NCI-H748 (cell line): ENCODE results near the gene CD320.
"Not testable (repeated sequence)": the region's sequence is repeated elsewhere in the genome, so short reads cannot be mapped to it uniquely, and the experiment has no call there.

Experiments
- DNase-seq: peaks from one replicate; lab custom pipeline; 2025; ENCODE audit not compliant: unreplicated experiment; lab: John Stamatoyannopoulos, UW

The CD320 gene

DNA sequence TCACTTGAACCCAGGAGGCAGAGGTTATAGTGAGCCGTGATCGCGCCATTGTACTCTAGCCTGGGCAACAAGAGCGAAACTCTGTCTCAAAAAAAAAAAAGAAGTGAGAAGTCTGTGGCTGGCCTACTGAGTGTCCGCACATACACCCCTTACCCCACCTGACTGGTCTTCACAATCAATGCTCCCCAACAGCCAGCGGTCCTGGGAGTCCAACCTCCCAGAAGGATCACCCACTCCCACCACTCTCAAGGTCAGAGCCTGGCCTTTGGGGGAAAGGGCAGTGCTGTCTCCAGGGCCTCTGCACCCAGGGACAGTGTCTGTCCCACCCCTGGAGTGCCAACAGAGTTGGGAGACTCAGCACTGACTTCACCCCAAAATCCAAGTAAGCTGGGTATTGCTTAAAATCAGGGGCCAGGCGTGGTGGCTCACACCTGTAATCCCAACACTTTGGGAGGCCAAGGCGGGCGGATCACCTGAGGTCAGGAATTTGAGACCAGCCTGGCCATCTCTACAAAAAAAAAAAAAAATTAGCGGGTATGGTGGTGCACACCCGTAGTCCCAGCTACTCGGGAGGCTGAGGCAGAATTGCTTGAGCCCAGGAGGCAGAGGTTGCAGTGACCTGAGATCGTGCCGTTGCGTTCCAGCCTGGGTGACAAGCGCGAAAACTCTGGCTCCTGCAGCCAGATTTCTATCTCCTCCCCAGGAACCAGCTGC lies 2.3 kb upstream of the CD320 start:
- DNase-seq, result no peak

DNA sequence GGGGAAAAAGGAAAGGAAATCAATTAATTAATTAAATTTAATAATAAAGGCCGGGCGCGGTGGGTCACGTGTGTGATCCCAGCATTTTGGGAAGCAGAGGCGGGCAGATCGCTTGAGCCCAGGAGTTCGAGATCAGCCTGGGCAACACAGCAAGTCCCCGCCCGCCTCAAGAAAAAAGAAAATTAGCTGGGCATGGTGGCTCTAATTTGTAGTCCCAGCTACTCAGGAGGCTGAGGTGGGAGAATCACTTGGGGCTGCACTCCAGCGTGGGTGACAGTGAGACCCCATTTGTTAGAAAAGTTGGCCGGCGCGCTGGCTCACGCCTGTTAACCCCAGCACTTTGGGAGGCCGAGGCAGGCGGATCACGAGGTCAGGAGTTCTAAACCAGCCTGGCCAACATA lies 733 bp upstream of the CD320 start:
- DNase-seq, result no peak

DNA sequence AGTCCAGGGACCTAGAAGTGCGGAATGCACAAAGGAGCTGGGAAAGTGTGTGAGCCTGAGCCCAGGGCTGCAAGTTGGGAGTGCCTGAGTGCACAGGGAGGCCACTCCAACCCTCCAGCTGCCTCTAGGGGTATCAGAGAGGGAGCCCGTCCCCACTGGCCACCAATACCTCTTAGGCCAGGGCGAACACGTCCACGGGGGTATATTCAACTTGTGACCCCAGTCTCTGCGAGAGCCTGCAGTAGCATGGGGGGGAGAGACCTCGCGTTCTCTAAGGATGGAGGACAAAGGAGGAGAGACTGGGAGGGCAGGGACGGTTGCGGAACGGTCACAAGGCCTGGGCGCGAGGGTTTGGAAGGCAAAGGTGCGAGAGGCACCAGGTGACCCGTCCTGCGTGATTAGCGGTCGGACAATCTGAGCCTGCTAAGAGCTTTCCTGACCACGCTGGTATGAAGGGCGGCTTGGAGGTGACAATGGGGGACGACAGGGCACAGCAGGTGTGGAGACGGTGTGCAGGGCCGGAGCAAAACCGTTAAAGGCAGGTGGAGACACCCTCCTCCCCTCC lies 676 bp downstream of the CD320 start:
- DNase-seq, result peak; percentile 47

DNA sequence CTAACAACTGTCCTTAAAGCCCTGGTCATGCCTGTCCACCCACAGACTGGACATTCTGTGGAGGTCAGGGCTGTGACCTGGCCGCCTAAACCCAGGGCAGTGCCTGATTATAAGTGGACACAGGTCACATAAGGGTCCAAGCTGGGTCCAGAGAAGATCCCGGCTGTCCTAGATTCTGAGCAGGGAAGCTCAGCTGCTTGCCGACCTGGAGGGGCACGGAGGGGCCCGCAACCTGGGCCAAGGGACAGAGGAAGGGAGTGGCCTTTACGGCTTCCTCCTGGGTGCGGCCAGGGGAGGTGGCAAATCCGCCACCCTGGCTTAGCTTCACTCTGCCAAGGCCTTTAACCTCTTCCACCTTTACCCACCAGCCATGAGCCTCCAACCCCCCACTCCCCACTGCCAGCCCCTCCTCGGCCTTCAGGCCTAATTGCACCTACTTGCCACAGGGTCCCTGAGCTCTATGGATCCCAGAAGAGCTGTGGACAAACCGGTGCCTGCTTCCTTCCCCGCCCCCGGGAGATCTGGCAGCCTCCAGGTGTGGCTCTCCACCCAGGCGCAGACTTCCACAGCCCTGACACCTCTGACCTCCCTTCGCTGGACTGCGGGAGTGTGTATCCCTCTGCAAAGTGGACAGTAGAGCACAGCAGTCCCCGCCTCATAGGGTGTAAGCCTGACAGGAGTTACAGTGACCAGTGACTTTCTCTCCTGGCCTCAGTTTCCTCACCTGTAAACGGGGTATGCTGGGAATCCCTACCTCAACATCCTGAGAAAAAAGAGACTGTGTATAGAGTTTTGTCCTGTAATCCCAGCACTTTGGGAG lies 1.7 kb downstream of the CD320 start:
- DNase-seq, result no peak

DNA sequence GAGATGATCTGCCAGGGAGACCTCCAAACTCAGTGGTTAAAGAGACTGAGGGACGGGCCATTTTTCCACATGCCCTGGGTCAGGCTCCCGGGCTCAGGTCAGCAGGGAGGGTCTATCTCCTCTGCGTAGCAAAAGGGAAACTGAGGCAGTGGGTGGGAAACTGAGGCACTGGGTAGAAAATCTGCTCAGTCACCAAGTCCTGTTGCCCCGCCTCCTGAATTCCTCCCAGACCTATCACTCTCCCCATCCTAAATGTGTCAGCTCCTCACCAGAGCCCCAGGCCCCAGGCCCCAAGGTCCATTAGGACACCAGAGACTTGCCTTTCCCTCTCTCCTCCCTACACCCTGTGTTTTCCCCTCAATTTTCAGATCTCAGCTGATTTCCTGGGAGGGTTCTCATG lies 2.4 kb downstream of the CD320 start:
- no peak for DNase-seq

DNA sequence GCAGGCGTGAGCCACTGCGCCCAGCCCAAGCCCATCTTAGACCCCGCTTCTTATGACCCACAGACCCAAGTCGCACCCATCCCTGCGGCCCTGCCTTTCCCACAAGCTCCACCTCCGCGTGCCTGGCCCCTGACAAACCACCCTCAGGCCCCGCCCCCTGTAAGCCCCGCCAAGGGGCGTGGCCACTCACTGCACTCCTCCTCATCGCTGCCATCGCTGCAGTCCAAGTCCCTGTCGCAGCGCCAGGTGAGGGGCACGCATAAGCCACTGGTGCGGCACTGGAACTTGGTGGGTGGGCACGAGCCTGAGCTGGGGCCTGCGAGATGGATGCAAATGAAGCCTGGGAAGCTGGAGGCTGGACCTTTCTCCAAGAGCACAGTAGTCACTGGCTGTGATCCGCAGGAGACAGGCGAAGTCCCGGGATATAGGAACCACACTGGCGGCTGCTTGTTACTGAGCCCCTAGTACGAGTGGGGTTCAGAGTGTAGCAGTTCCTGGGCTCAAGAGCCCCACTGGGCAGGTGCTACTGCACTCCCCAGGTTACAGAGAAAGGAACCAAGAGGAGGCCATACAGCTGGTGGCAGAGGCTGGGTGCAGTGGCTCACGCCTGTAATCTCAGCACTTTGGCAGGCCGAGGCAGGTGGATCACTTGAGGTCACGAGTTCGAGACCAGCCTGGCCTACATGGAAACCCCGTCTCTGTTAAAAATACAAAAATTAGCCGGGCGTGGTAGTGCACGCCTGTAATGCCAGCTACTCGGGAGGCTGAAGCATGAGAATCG lies 3.1 kb downstream of the CD320 start:
- peak; percentile 5 for DNase-seq

DNA sequence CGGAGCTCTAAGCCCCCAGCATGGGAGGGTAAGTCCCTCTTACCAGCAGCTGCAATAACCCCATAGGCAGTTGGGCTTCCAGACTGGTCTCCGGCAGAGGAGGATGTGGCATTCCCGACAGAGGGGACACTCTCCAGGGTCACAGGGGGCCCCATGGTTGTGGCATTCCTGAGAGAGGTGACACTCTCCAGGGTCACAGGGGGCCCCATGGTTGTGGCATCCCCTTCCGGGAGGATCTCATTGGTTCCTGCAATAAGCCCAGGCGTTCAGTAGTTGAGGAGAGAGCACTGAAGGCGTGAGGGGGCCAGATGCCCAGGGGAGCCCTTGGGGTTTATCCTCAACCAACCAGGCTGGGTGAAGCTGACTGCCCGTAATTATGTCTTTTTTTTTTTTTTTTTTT lies 5.4 kb downstream of the CD320 start:
- no peak for DNase-seq

DNA sequence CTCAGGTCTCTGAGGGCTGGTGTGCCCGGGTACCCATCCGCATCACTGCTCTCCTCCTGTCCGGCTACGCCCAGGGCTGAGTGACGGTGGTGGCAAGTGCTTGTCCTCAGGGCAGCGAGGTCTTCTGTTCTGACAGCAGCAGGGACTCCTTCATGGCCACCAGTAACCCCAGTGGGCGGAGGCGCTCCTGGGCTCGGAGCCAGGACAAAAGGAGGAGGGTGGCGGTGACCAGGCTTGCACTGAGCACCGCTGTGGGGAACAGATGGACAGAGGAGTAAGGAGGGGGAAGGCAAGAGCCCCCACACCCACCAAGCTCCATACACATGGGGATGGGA lies 5.8 kb downstream of the CD320 start:
- DNase-seq, result no peak

DNA sequence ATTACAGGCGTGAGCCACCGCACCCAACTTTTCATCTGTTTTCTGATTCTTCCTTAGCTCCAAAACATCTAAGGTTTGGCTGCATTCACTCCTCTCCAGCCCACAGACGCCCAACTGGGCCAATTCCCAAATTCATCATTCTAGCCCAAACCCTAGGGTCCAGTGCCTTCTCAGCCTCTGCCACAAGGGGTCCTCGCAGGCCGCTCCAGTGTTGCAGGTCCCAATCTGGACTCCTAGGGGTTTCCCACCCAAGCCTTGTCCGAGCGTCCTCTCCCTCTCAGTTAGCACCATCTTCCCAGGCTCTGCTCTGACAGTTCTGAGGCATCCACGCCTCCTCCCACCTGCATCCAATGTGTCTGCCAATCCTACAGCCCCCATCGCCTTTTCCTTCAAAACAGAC lies 16.8 kb downstream of the CD320 start:
- not testable (repeated sequence) for DNase-seq

DNA sequence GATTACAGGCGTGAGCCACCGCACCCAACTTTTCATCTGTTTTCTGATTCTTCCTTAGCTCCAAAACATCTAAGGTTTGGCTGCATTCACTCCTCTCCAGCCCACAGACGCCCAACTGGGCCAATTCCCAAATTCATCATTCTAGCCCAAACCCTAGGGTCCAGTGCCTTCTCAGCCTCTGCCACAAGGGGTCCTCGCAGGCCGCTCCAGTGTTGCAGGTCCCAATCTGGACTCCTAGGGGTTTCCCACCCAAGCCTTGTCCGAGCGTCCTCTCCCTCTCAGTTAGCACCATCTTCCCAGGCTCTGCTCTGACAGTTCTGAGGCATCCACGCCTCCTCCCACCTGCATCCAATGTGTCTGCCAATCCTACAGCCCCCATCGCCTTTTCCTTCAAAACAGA lies 31.6 kb downstream of the CD320 start:
- not testable (repeated sequence) for DNase-seq

DNA sequence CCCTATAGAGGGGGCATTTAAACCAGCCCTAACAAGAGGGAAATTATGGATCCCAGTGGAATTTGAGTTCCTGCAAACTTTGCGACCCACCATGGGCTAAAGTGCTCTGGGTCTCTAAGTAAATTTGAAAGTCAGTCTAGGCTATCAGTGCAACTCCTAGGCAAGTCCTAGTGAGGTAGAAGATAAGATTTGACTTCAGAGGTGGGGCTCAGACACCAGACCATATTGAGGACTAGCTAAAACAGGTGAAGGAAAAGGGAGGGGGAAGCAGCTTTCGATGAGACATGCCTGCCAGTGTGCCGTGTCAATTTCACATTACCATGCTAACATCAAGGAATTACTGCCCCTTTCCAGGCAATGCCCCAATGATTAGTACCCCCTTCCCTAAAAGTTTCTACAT lies 38.4 kb downstream of the CD320 start:
- no peak for DNase-seq

DNA sequence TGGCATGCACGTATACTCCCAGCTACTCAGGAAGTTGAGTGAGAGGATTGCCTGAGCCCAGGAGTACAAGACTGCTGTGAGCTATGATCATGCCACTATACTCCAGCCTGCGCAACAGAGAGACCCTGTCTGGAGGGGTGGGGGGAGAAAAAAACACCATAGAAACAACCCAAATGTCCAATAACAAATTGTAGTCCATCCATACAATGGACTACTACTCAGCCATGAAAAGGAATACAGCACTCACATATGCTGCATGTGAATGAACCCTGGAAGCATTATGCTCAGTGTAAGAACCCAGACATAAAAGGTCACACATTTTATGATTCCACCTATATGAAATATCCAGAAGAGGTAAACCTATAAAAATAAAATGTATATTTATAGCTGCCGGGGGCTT lies 42.3 kb downstream of the CD320 start:
- DNase-seq, result no peak

DNA sequence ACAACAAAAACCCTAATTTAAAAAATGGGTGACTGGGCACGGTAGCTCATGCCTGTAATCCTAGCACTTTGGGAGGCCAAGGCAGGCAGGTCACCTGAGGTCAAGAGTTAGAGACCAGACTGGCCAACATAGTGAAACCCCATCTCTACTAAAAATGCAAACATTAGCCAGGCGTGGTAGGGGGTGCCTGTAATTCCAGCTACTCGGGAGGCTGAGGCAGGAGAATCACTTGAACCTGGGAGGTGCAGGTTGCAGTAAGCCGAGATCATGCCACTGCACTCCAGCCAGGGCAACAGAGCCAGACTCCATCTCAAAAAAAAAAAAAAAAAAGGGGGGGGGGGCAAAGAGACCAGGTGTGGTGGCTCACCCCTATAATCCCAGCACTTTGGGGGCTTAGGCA lies 43.9 kb downstream of the CD320 start:
- not testable (repeated sequence) for DNase-seq

DNA sequence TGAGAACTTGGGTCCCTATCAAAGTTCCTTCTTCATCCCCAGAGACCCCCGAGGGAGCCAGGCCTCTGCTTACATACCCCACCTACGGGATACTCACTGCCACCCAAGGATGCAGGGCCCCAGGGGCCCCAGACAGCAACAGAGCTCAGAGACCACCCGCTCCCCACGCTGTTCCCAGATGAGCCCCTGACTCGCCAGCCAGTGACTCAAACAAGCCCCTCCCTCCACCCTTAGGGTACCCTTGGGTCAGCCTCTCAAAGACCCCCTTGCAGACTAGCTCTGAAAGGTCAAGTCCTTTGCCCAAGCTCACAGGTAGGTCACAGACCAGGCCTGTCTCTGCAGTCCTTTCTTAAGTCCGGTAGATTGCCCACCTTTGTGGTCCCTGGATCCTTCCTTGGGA lies 45.7 kb downstream of the CD320 start:
- no peak for DNase-seq

DNA sequence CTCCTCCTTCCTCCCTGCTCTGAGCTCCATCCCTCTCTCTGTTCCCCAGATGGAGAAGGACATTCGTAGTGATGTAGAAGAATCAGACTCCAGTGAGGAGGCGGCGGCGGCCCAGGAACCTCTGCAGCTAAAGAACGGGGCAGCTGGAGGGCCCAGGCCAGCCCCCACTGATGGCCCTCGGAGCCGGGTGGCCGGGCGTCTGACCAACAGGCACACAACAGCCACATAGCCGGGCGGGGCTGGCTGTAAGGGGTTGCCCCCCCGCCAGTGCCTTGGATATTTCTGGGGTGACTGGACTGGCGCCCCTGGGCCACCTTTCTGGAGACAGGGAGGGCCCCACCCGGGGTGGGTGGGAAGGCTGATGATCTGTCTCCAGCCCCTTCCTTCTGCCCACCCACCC lies 46.3 kb downstream of the CD320 start:
- DNase-seq, result no peak

DNA sequence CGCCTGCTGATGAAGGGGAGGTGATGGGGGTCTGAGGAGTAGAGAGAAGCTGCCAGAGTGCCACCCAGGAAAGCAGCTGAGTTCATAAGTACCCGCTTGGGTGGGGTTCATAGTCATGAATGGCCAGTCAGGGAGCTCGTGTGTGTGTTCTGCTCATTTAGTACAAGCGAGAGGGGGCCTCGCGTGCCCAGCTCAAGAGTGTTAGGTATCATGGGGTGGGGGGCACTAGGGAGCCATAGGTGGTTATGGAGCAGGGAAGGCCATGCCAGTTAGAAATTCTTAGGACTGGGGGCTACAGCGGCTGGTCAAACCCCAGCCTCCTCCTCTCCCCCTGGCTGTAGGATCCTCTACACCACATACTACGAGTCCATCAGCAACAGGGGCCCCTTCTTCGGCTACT lies 46.8 kb downstream of the CD320 start:
- no peak for DNase-seq

DNA sequence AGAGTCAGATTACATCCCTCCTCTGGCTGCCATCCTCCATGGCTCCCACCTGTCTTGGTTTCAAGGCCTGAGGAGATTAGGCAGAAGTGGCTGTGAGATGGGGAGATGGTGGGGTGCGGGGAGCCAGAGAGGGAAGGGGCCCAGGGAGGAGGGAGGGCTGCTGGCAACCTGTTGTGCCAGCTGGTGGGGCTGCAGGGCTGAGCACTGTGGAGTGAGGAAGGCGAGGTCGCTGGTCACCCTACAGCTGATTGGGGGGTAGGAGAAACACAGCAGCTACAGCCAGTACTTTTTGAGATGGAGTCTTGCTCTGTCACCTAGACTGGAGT lies 48.3 kb downstream of the CD320 start:
- no peak for DNase-seq

DNA sequence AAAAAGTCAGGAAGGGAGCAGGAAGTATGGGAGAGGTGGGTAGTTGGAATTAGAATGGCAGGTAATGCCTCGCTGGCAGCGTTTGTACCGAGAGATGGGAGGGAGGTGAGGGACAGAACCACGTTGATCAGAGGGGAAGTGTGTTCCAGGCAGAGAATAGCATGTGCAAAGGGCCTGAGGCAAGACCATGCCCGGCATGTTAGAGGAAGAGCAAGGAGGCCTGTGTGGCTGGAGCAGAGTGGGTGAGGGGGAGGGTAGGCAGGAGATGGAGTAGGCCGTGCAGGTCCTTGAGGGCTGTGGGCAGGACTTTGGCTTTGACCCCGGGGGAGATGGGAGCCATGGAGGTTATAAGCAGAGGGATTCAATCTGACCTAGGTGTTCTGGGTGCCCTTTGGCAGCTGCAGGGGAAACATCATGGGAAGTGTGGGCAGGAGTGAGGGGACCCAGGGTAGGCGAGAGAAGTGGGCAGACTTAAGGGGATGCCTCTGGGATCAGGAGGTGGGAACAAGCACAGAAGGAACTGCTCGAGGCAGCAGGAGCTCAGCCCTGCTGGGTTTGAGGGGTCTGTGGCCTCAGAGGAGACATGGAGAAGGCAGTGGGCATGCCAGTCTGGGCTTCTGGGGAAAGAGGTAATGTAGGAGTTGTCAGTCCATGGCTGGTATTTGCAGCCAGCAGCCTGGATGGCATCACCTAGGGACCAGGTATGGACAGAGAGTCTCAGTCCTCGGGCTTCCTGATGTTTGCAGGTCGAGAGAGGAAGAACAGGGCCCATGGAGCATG lies 48.8 kb downstream of the CD320 start:
- DNase-seq, result no peak

DNA sequence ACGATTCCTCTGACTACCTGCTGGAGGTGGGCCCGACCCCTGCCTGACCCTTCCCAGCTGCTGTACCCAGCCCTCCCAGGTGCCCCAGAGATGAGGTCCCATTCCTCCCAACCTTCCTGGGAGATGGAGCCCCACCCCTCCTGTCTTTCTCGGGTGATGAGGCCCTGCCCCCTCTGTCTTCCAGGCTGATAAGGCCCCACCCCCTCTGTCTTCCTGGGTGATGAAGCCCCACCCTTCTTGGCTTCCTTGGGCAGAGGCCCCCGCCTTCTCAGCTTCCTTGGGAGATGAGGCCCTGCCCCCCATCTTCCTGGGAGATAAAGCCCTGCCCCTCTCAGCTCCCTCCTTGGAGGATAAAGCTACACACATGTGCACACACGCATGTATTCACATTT lies 51.1 kb downstream of the CD320 start:
- no peak for DNase-seq

DNA sequence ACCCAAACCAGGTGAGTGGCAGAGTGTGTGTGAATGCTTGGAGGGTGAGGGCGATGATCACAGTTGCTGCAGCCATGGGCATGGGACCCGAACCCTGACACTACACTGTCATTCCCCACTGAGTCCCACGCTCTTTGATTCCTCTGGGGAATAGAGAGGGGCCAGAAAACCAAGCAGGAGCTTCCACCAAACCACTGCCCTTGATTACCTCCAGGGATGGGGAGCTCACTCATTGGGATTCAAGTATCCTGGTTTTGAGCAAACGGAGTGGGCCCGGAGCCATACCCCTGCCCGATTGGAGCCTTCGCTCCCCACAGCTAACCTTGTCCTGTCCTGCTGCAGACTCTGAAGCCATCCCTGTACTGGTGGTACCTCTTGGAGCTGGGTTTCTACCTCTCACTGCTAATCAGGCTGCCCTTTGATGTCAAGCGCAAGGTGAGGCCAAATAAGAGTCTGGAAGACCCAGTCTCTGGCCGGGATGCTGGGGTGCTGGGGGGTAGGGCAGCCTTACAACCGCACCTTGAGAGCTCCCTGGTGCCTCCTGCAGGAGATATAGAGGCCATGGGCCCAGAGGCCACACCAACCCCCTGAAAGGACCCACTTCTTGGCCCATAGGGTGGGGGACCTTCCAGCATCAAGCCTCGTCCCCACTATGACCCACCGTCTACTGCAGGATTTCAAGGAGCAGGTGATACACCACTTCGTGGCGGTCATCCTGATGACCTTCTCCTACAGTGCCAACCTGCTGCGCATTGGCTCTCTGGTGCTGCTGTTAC lies 51.7 kb downstream of the CD320 start:
- no peak for DNase-seq
